Activated CD8-positive, alpha-beta memory T cell treated with anti-CD3 and anti-CD28 coated beads for 36 hours (primary cell): Measurements from ENCODE around the gene RAD21L1. TPM values are rescaled to one million over a fixed set of nuclear protein-coding genes. Genes with fewer than 3 reads are reported as not detected.

ENCODE experiments used
- CTCF ChIA-PET: fragments of 350-600 bp; sonication (Branson Sonifier 250); formaldehyde crosslinking; loops from one replicate; lab custom pipeline; 2021; ENCODE audit warnings: antibody characterized with exemption; lab: Charles Lee
- POLR2A ChIA-PET: fragments of 350-600 bp; sonication (Branson Sonifier 250); formaldehyde crosslinking; loops from one replicate; lab custom pipeline; 2021; ENCODE audit warnings: antibody characterized with exemption; lab: Charles Lee
- total RNA-seq, 2 experiments: library from RNA; stranded (reverse); gene quantifications; one replicate each; pipeline ENCODE4 v1.2.3, GENCODE V29; 2021

Gene RAD21L1
- total RNA-seq, 2 experiments from 2014 or later = not detected

DNA sequence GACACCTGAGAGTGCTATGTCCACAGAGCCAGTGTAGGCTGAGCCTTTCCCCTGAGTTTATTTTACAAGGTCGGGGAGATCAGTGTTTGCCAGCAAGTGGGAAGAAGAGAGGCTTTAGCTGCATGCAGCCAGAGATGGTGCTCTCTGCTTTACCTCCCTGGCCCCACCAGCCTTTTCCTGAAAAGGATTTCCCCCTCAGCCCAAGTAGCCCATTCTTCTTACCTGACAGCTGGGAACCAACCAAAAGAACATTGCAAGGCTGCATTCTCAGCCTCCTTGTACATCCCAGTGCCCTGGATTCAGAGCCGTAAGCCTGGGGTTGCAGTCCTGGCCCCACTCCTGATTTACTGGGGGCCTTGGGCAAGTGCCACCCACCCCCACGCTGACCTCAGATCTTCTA lies 57.1 kb downstream of the RAD21L1 start:
- CTCF ChIA-PET = no interaction called here

DNA sequence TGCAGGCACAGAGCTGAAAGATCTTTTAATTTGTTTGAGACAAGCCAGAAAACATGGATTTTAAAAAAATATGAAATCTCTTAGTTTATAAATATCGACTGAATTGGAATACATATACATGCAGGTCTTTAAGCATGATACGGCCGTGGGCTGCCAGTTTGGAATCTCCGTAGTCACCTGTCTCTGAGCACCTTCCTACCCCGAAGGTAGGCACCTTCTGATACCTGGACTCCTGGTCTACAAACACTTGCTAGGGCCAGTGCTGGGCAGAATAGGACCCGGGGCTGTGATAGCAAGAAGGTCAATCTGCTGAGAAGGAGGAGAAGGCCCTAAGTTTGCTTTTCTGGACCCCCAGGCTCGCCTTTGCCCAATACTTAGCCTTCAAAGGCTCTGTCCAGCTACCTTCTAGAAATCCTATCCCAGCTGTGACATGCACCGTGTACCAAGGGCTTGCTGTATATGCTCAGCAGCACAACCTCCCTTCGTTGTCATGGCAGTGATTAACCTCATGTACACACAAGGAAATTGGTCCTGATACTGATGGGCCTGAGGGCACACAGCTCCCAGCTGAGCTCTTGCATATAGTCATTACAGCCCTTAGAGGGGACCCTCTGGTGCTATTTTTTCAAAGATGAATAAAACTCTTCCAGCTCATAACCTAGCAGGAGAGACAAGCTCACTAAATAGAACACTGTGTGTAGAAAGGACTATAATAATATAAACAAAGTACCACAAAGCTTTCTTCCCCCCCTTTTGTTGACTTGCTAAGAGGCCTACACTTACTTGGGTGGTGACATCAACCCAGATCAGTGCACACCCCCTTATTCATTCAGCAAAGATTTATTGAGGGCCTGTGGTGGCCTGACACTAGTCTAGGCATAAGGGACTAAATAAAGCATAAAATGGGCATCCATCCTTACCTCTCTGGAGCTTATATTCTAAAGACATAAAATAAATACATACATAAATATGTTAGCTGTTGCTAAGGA lies 58.0 kb downstream of the RAD21L1 start:
- CTCF ChIA-PET = no interaction called here
- POLR2A ChIA-PET = interaction anchor here (0.6 kb wide), 1 partner anchor 14 kb away, joined by 4 read pairs; no protein-coding TSS in a partner anchor

More for the DNA sequence above, 57.1 kb downstream of the RAD21L1 start:
- POLR2A ChIA-PET = interaction anchor here (0.6 kb wide), 1 partner anchor 13 kb away, joined by 4 read pairs; no protein-coding TSS in a partner anchor

DNA sequence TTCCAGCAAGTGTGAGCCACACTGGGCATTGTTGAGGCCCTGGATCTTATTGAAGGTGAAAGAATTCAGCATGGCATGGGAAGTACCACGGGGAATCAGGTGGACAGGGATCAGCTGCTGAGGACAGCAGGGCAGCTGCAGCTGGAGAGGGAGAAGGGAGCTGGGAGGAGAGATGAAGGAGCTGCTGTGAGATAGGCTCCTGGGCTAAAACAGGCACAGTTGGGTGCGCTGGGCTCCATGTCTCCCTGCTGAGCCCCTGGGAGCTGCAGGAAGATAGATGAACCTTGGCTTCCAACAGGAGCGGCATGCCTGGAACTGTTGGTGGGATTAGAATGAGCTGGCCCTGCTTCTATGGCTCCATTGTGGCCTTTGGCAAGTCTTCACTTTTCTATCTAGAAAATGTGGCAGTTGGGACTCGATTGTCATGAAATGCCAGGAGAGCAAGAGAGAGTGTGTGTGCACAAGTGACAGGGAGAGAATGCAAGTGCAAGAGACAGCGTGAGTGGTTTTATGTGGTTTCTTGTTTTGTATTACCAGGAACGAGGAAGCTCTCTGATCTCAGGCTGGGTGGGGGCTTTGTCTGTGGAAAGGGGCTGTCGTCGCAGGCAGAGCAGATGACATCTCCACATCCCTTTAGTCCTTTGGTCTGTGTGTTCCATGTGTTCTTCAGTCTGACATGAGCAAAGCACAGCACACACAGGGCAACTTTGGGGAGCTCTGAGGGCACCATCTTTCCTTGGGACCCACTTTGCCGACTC lies 60.6 kb downstream of the RAD21L1 start:
- CTCF ChIA-PET = interaction anchor here (0.6 to 1.0 kb wide), 2 partner anchors 14 to 68 kb away, joined by 3 to 6 read pairs; no protein-coding TSS in a partner anchor
- POLR2A ChIA-PET = interaction anchor here (0.6 to 0.7 kb wide), 2 partner anchors 40 to 153 kb away, joined by 3 to 4 read pairs; no protein-coding TSS in a partner anchor

DNA sequence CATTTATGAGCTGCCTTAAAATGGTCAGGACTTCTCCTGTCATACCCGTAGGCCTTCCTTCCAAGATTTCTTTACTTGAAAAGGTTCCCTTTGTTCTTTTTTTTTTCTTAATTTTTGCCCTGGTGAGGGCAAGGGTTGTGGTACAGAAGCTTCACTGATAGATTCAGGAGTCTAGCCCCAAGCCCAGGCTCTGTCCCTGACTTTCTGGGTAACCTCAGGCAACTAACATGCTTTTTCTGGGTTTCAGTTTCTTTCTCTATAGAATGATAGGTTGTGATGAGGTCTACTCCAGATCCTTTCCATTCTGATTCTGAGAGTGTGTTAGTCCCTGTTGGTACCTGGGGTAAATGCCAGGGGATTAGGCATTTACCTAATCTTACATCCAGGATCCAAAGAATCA lies 61.5 kb downstream of the RAD21L1 start:
- CTCF ChIA-PET = interaction anchor here (1.0 kb wide), 1 partner anchor 13 kb away, joined by 3 read pairs; no protein-coding TSS in a partner anchor

DNA sequence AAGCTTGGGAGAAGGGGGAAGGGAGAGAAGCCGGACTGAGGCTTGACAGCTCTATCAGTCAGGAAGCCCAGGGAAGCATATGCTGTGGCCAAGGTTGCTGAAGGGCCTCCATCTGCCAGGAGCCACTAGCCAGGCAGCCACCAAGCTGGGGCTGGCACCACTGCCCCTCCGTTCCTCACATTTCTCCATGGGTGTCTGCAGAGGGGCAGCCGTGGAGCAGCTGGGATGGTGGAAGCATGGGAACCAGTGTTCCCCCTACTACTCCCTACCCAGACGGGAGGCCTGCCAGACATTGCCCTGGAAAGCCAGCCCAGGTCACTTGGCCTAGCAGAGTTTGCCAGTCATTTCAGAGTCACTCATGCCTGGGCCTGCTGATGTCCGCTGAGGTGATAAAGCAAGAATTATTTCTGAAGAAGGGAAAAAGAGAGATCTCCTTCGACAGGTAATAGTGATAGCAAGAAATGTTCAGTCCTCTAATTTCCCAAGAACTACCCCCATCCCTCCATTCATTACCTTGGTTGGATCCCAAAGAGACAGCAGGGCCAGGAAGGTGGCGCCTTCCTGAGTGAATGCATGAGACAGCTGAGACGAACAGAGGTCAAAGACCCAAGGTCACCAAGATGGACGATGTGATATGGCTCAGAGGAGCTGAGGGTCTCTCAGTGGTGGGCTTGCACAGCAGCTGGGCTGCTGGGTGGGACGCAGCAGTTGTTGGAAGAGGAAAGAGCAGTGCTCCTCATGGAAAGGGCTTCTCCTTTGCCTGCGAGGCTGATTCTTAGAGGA lies 62.1 kb downstream of the RAD21L1 start:
- ChIA-PET CTCF (no interaction called here), POLR2A (no interaction called here)

More for the DNA sequence above, 61.5 kb downstream of the RAD21L1 start:
- POLR2A ChIA-PET = no interaction called here

DNA sequence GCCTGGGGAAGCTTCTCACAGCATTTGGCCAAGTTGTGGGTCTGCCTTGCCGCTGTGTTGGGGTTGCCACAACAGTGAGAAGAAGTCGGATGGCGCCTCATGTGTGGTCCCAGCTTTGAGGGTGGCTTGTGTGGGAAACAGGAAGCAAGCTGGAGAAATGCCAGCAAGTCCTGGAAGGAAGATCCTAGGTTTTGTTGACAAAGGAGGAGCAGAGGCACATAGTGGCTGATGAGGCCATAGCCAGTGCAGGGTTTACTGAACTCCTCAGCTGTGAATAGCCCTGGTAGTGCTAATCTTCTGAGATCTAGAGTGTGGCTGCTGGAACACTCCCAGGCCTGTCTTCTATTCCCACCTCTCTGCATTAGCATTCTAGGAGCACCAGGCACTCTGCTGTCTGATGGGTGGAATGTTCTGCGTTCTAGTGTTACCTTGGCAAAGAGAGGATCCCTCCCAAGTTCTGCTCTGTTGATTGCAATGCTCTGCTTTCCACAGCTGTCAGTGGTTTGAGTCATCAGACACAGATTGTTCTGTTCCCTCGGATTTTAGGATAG lies 65.4 kb downstream of the RAD21L1 start:
- POLR2A ChIA-PET = no interaction called here

DNA sequence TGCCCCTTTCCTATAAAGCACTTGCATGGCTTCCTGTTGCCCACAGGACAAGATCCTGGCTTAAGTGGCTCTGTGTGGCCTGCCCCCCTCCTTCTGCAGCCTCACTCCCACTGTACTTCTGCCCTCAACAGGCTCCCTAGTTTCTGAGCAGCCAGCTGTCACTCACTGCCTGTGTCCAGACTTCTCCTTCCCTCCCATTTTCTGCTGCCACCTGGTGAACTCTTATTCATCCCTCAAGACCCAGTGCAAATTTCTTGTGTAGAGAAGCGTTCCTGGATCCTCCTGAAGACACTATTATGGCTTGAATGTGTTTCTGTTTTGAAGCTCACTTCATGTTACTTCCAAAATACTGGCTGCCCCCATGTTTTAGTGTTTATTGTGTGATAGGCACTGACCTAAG lies 66.8 kb downstream of the RAD21L1 start:
- CTCF ChIA-PET = no interaction called here
- POLR2A ChIA-PET = no interaction called here

More for the DNA sequence above, 65.4 kb downstream of the RAD21L1 start:
- CTCF ChIA-PET = no interaction called here

DNA sequence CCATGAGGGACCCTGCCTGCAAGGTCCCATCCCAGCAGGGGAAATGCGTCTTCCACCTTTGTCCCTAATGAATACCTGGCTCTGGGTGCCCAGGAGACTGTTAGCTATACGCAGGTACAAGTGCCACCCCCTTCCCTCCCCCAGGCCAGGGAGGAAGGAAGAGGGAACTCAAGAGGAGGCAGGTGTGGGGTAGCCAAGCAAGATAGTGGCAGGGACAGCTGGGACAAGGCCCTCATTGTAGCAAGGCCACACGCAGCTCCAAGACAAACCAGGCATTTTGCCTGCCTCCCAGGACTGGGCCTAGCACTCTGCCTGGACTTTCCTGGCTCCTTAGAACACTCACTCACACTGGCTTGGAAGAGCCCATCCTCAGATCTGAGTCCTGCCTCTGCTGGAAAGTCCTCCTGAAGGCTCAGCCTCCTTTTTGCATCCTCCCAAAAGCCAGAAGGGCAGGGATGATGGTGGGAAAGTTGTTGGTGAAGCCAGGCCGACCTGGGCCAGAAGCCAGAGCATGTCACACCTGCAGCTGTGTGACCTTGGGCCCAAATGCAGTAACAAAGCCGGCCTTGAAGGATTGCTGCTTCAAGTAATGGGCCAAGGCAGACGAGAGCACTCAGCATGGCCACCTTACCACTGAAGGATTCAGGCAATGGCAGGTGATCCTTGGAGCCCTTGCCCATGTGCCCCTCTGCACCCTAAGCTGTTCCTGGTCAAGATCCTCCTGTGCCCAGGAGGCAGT lies 68.0 kb downstream of the RAD21L1 start:
- CTCF ChIA-PET = no interaction called here
- POLR2A ChIA-PET = no interaction called here

DNA sequence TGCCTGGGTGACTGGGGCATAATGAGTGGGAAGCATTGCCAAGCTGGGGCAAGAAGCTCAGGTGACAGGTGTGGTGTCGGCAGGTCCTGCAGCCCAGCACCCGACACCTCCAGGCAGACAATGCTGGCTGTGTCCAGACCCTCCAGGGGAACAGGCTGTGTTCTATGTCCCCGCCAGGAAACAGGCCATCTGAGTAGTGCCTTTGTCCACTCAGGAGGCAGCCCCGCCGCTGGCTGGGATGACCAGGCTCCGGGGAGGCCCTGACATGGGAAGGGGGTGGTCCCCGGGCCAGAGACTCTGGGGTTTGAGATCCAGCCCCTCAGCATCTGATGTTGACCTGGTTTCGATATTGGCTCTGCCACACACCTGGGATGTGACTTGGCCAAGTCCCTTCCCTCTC lies 68.7 kb downstream of the RAD21L1 start:
- CTCF ChIA-PET = no interaction called here
- POLR2A ChIA-PET = no interaction called here

DNA sequence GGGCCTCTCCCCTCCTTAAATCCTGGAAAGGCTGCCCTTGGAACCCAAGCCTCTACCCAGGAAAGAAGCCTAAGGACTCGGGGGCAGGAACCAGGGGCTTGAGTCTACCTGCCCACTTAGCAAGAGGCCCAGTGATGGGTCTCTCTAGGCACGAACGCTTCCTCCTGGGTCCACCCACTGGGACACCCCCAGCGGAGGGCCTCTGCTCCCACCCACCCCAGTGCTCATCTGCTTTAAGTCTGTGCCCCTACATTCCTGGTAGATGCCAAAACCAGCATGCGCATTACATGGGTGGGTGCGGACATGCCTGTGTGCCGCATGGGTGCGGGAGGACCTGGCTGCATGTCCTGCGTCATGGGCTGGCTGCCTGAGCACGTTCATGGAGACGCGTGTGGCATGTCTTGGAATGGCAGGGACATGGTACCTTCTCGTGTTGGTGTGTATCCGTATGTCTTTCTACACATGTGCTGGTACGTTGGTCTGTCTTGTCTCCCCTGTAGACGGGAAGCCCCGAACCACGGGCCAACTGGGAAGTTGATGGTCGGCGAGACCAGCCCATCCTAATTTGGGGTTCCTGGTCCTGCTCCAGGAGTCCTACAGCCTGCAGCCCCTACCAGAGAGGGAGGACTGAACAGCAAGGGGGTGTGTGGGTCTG lies 69.6 kb downstream of the RAD21L1 start:
- CTCF ChIA-PET = no interaction called here
- POLR2A ChIA-PET = no interaction called here

DNA sequence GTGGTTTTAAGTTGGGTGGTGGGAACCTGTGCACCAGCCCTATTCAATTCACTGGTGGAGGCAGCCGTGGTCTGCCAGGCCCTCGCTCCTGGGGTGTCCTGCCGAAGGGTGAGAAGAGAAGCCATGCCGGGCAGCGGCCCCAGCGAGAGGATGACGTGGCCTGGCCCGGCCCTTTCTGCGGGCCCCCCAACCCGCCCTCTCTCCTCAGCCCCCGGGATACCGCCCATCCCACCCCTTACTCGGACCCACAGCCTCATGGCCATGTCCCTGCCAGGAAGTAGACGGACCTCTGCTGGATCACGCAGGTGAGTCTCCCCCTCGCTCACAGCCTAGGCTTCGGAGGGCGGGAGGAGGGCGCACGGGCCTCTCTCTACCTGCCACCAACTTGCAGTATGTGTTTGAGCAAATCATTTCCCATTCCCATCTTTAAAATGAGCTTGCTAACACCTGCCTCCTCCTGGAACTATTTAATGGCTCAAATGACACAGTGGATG lies 70.3 kb downstream of the RAD21L1 start:
- POLR2A ChIA-PET = no interaction called here
- CTCF ChIA-PET = no interaction called here

DNA sequence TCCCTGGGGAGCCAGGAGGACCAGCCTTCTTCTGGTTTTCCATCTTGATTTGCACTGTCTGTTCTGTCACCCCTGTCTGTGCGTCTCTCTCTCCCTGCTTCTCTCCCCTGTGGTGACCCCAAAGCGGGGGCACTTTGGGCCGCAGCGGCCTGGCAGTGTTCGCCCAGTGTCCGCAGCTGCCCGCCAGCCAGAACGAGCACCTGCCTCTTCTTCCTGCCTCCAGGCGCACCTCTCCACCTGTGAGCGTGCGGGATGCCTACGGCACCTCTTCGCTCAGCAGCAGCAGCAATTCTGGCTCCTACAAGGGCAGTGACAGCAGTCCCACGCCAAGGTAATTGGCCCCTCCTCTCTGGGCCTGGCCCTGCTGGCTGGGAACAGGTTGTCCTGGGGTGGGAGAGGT lies 71.1 kb downstream of the RAD21L1 start:
- CTCF ChIA-PET = no interaction called here
- POLR2A ChIA-PET = no interaction called here

DNA sequence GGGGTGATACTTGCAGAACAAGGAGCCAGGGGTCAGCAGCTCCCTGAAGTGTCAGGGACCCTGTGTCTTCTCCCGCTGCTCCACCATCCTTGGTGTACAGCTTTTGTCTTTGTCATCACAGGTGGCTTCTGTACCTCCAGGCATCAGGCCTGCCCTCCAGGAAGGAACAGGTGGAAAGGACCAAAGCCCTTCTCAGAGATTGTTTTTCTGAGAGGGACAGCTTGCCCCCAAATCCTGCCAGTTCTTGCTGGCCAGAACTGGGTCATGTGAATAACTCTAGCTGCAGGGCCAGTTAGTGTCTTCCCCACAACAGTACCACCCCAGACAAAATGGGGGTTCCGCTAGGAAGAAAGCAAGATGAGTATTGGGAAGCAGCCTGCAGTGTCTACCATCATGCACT lies 71.6 kb downstream of the RAD21L1 start:
- ChIA-PET POLR2A (no interaction called here), CTCF (interaction anchor here (2.0 kb wide), 1 partner anchor 169 kb away, joined by 5 read pairs; the partner anchor contains the start of gene NSFL1C)

DNA sequence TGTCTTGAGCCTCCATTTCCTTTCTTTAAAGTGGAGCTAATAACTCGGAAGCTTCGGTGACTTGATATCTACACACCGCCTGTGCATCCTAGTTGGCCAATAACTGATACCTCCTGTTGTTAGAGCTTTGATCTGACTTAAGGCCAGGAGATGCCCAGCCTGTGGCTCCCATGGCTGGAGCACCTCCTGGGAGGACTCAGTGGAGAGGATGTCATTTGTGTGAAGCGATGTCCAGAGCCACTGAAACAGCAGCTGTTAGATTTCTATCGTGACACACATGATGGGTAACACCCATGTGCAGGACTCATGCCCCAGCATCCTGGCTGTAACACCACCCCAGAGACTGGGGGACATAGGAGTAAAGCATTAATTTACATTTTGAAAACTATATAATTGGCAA lies 72.3 kb downstream of the RAD21L1 start:
- POLR2A ChIA-PET = no interaction called here
- CTCF ChIA-PET = interaction anchor here (2.0 kb wide), 1 partner anchor 168 kb away, joined by 5 read pairs; the partner anchor contains the start of gene NSFL1C

DNA sequence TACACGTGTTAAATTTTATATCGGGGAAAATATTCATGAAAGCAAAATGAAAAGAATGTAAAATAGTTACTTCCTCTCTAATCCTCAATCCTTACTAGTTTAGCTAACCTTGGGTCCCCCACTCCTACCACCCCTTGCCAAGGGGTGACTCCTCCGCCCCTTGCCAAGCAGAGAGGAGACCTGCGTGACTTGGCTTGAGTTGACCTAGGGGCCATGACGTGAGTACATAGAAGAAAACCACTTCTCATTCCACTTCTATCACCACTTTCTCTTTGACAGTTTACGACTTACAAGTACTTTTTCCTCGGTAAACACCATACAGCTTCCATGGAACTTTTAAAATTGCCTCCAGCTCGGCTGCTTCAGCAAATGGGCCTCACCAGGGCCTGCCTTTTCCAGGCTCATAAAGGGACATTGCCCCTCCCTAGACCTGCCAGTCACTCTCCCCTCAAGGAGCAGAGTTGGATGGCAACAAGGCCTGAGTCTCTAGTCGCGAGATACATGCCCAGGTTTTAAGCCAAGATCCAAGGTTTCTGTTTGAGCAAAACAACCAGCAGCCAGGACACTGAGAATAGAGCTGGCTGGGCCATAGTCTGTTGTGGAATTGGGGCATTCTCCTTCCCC lies 73.2 kb downstream of the RAD21L1 start:
- CTCF ChIA-PET = interaction anchor here (0.6 to 2.0 kb wide), 3 partner anchors 87 to 167 kb away, joined by 3 to 5 read pairs (median 3); partner anchors contain the start of gene NSFL1C
- POLR2A ChIA-PET = no interaction called here

DNA sequence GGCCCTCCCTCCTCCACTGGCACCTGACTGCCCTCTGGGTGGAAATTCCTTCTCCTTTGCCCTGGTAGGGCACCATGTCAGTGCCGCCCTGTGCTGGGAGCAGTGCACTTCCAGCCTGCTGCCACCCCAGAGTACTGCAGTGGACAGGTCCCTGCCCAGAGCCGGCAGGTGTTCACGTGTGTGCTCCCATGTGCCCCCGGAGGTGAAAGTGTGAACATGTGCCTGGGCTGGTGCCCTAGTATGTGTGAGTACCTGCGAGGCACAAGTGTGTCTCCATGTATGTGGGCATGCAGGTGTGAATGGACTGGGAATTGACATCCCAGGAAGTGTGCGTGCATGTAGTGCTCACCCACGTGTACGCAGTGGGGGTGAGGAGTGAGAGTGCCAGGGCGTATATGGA lies 73.7 kb downstream of the RAD21L1 start:
- CTCF ChIA-PET = interaction anchor here (1.0 to 2.0 kb wide), 2 partner anchors 99 to 166 kb away, joined by 3 to 5 read pairs; partner anchors contain the start of gene NSFL1C

More for the DNA sequence above, 73.7 kb downstream of the RAD21L1 start:
- POLR2A ChIA-PET = no interaction called here
